Measurements from ENCODE around the gene MED22. TPM values are rescaled to one million over a fixed set of nuclear protein-coding genes. Genes with fewer than 3 reads are reported as not detected.

The MED22 gene
- total RNA-seq (2022) (29.3 and 32.6 TPM in 2 replicates), Bru-seq, nascent RNA (percentile 65 among the genes with signal in this experiment), BruChase-seq, experiment 1, labeled RNA remaining after a 6-hour chase (percentile 75 among the genes with signal in this experiment), BruChase-seq, experiment 2, labeled RNA remaining after a 2-hour chase (percentile 83 among the genes with signal in this experiment)
- long read RNA-seq, transcript MED22-209 (4 exons, 3,867 nt), result major isoform, 38 of 58 reads
- long read RNA-seq, partial matches to known transcripts, result 0 of 58 reads
- long read RNA-seq, other reads (novel, unspliced or antisense), result 18 of 58 reads

GRCh38 chr9:133347985-133348717 is at the start of gene MED22, which contains the start of gene RPL7A:
Gene MED22, minus strand, starts transcription at chr9:133348131. Its CDS starts 1,469 bp downstream, at chr9:133346662.
Gene RPL7A, plus strand, starts transcription at chr9:133348218. Its CDS starts 26 bp downstream, at chr9:133348244.
- DNase-seq (ENCODE audit: unreplicated experiment), result peak; percentile 95
- CTCF ChIA-PET, result interaction anchor here (1.2 kb wide), 1 partner anchor 10 kb away, joined by 3 read pairs; no protein-coding TSS in a partner anchor
- H3K36me3 Mint-ChIP-seq (ENCODE audit: insufficient read depth, unreplicated experiment), result peaks cover 67% of the 10 kb centered on the region
- intact Hi-C loops (cut with micrococcal nuclease), result no loop called here
- POLR2A ChIA-PET, result interaction anchor here (0.6 to 2.9 kb wide), 22 partner anchors 9 to 788 kb away, joined by 3 to 48 read pairs (median 5); partner anchors contain the start of genes BRD3OS, CACFD1, STKLD1 and SURF1
- no peaks in the 10 kb centered on the region for H3K27me3 Mint-ChIP-seq (ENCODE audit: insufficient read depth, unreplicated experiment)
- BruUV-seq (replicated peaks), result no TSS peak
- H3K4me1 Mint-ChIP-seq (ENCODE audit: insufficient read depth, unreplicated experiment), result peaks cover 6% of the 10 kb centered on the region
- H3K4me3 Mint-ChIP-seq (ENCODE audit: unreplicated experiment), result peak within 1 kb of the TSS; percentile 88
- H3K27ac Mint-ChIP-seq (ENCODE audit: low read depth, unreplicated experiment), result peak within 1 kb of the TSS; percentile 97
- TF ChIP-seq CTCF (IDR thresholded peaks at IDR 0.05; ENCODE audit: unreplicated experiment), result no peak
- no peaks in the 10 kb centered on the region for H3K9me3 Mint-ChIP-seq (ENCODE audit: unreplicated experiment)

- intact Hi-C loops (cut with micrococcal nuclease), result no loop called here
- Mint-ChIP-seq H3K36me3 (ENCODE audit: insufficient read depth, unreplicated experiment) (peaks cover 6% of the 10 kb centered on the region), H3K9me3 (ENCODE audit: unreplicated experiment) (no peaks in the 10 kb centered on the region), H3K27me3 (ENCODE audit: insufficient read depth, unreplicated experiment) (peaks cover 36% of the 10 kb centered on the region), H3K4me3 (ENCODE audit: unreplicated experiment) (no peak overlapping the region), H3K27ac (ENCODE audit: low read depth, unreplicated experiment) (no peak overlapping the region), H3K4me1 (ENCODE audit: insufficient read depth, unreplicated experiment) (no peaks in the 10 kb centered on the region)
- no peak for TF ChIP-seq CTCF (IDR thresholded peaks at IDR 0.05; ENCODE audit: unreplicated experiment)
- POLR2A ChIA-PET, result no interaction called here
- CTCF ChIA-PET, result interaction anchor here (0.5 to 0.7 kb wide), 4 partner anchors 81 to 462 kb away, joined by 3 to 5 read pairs (median 3); no protein-coding TSS in a partner anchor
- DNase-seq (ENCODE audit: unreplicated experiment), result no peak
- BruUV-seq (replicated peaks), result no TSS peak
Measured at GRCh38 chr9:133397370-133397769, 49.4 kb upstream of the MED22 start.

GRCh38 chr9:133396952-133397351 is 49.0 kb upstream of the MED22 start:
- TF ChIP-seq CTCF (IDR thresholded peaks at IDR 0.05; ENCODE audit: unreplicated experiment), result peak; percentile 12
- DNase-seq (ENCODE audit: unreplicated experiment), result no peak
- H3K36me3 Mint-ChIP-seq (ENCODE audit: insufficient read depth, unreplicated experiment), result peaks cover 2% of the 10 kb centered on the region
- peaks cover 36% of the 10 kb centered on the region for H3K27me3 Mint-ChIP-seq (ENCODE audit: insufficient read depth, unreplicated experiment)
- H3K9me3 Mint-ChIP-seq (ENCODE audit: unreplicated experiment), result no peaks in the 10 kb centered on the region
- no peak overlapping the region for H3K4me3 Mint-ChIP-seq (ENCODE audit: unreplicated experiment)
- ChIA-PET POLR2A (no interaction called here), CTCF (interaction anchor here (0.5 to 0.7 kb wide), 4 partner anchors 81 to 462 kb away, joined by 3 to 5 read pairs (median 3); no protein-coding TSS in a partner anchor)
- H3K4me1 Mint-ChIP-seq (ENCODE audit: insufficient read depth, unreplicated experiment), result no peaks in the 10 kb centered on the region
- no TSS peak for BruUV-seq (replicated peaks)
- intact Hi-C loops (cut with micrococcal nuclease), result no loop called here
- H3K27ac Mint-ChIP-seq (ENCODE audit: low read depth, unreplicated experiment), result no peak overlapping the region

Data from MCF 10A (cell line).